Activated naive CD8-positive, alpha-beta T cell (primary cell): ENCODE results near the gene MYO10.

Experiments
- H3K27ac Mint-ChIP-seq: one replicate; pipeline ENCODE4 v1.8.0; 2021; ENCODE audit warnings: mixed read lengths
- H3K27me3 Mint-ChIP-seq: one replicate; pipeline ENCODE4 v1.8.0; 2021; ENCODE audit warnings: mixed read lengths
- H3K36me3 Mint-ChIP-seq: one replicate; pipeline ENCODE4 v1.8.0; 2021; ENCODE audit warnings: mixed read lengths
- H3K4me1 Mint-ChIP-seq: one replicate; pipeline ENCODE4 v1.8.0; 2021; ENCODE audit warnings: low read depth, mixed read lengths
- H3K4me3 Mint-ChIP-seq: one replicate; pipeline ENCODE4 v1.8.0; 2021; ENCODE audit warnings: mild to moderate bottlenecking, mixed read lengths
- H3K9me3 Mint-ChIP-seq: one replicate; pipeline ENCODE4 v1.8.0; 2021; ENCODE audit warnings: low read depth, mixed read lengths

Gene MYO10

GRCh38 chr5:16957304-16958196 lies 21.5 kb upstream of the MYO10 start:
- Mint-ChIP-seq H3K27ac (no peak overlapping the region), H3K36me3 (no peaks in the 10 kb centered on the region), H3K4me1 (no peaks in the 10 kb centered on the region), H3K9me3 (no peaks in the 10 kb centered on the region), H3K4me3 (no peak overlapping the region), H3K27me3 (no peaks in the 10 kb centered on the region)

- no peaks in the 10 kb centered on the region for H3K4me1 Mint-ChIP-seq
- H3K27ac Mint-ChIP-seq = no peak overlapping the region
- H3K36me3 Mint-ChIP-seq = no peaks in the 10 kb centered on the region
- no peaks in the 10 kb centered on the region for H3K27me3 Mint-ChIP-seq
- no peaks in the 10 kb centered on the region for H3K9me3 Mint-ChIP-seq
- H3K4me3 Mint-ChIP-seq = no peak overlapping the region
Measured at GRCh38 chr5:16953729-16954128, 17.6 kb upstream of the MYO10 start.

- Mint-ChIP-seq H3K36me3 (no peaks in the 10 kb centered on the region), H3K9me3 (peaks cover 3% of the 10 kb centered on the region), H3K27me3 (peaks cover 3% of the 10 kb centered on the region), H3K4me1 (no peaks in the 10 kb centered on the region), H3K4me3 (no peak overlapping the region), H3K27ac (no peak overlapping the region)
Measured at GRCh38 chr5:16952968-16953671, 17.0 kb upstream of the MYO10 start.

- Mint-ChIP-seq H3K27me3 (peaks cover 3% of the 10 kb centered on the region), H3K4me3 (no peak overlapping the region), H3K36me3 (peaks cover 2% of the 10 kb centered on the region), H3K4me1 (no peaks in the 10 kb centered on the region), H3K9me3 (peaks cover 12% of the 10 kb centered on the region), H3K27ac (no peak overlapping the region)
Measured at GRCh38 chr5:16946725-16947124, 10.6 kb upstream of the MYO10 start.

- peaks cover 12% of the 10 kb centered on the region for H3K9me3 Mint-ChIP-seq
- H3K4me3 Mint-ChIP-seq = no peak overlapping the region
- peaks cover 8% of the 10 kb centered on the region for H3K27me3 Mint-ChIP-seq
- peaks cover 2% of the 10 kb centered on the region for H3K36me3 Mint-ChIP-seq
- no peak overlapping the region for H3K27ac Mint-ChIP-seq
- no peaks in the 10 kb centered on the region for H3K4me1 Mint-ChIP-seq
Measured at GRCh38 chr5:16944816-16945562, 8.9 kb upstream of the MYO10 start.

- Mint-ChIP-seq H3K27ac (no peak overlapping the region), H3K4me3 (no peak overlapping the region), H3K9me3 (peaks cover 12% of the 10 kb centered on the region), H3K27me3 (peaks cover 9% of the 10 kb centered on the region), H3K4me1 (no peaks in the 10 kb centered on the region), H3K36me3 (peaks cover 2% of the 10 kb centered on the region)
Measured at GRCh38 chr5:16943846-16944678, 8.0 kb upstream of the MYO10 start.

GRCh38 chr5:16937503-16938161 lies 1.5 kb upstream of the MYO10 start:
- Mint-ChIP-seq H3K36me3 (no peaks in the 10 kb centered on the region), H3K4me3 (peak overlapping the region; percentile 79), H3K4me1 (peaks cover 14% of the 10 kb centered on the region), H3K9me3 (no peaks in the 10 kb centered on the region), H3K27ac (no peak overlapping the region), H3K27me3 (peaks cover 49% of the 10 kb centered on the region)

- no peaks in the 10 kb centered on the region for H3K9me3 Mint-ChIP-seq
- H3K27ac Mint-ChIP-seq = no peak overlapping the region
- H3K36me3 Mint-ChIP-seq = no peaks in the 10 kb centered on the region
- peaks cover 55% of the 10 kb centered on the region for H3K27me3 Mint-ChIP-seq
- H3K4me3 Mint-ChIP-seq = peak overlapping the region; percentile 79
- peaks cover 14% of the 10 kb centered on the region for H3K4me1 Mint-ChIP-seq
Measured at GRCh38 chr5:16936989-16937438, 926 bp upstream of the MYO10 start.

GRCh38 chr5:16935231-16936149 lies 598 bp downstream of the MYO10 start:
- H3K4me3 Mint-ChIP-seq = peak overlapping the region; percentile 79

GRCh38 chr5:16934677-16935153 lies 1.4 kb downstream of the MYO10 start:
- Mint-ChIP-seq H3K36me3 (no peaks in the 10 kb centered on the region), H3K27ac (no peak overlapping the region), H3K9me3 (no peaks in the 10 kb centered on the region), H3K4me3 (peak overlapping the region; percentile 79), H3K27me3 (peaks cover 60% of the 10 kb centered on the region), H3K4me1 (peaks cover 14% of the 10 kb centered on the region)

More at GRCh38 chr5:16935231-16936149, 598 bp downstream of the MYO10 start:
- H3K9me3 Mint-ChIP-seq = no peaks in the 10 kb centered on the region
- peaks cover 62% of the 10 kb centered on the region for H3K27me3 Mint-ChIP-seq
- no peak overlapping the region for H3K27ac Mint-ChIP-seq
- no peaks in the 10 kb centered on the region for H3K36me3 Mint-ChIP-seq
- peaks cover 14% of the 10 kb centered on the region for H3K4me1 Mint-ChIP-seq

GRCh38 chr5:16934123-16934522 lies 2.0 kb downstream of the MYO10 start:
- H3K27me3 Mint-ChIP-seq = peaks cover 60% of the 10 kb centered on the region
- no peak overlapping the region for H3K27ac Mint-ChIP-seq
- H3K4me1 Mint-ChIP-seq = peaks cover 14% of the 10 kb centered on the region
- no peaks in the 10 kb centered on the region for H3K36me3 Mint-ChIP-seq
- no peaks in the 10 kb centered on the region for H3K9me3 Mint-ChIP-seq
- no peak overlapping the region for H3K4me3 Mint-ChIP-seq

- peaks cover 56% of the 10 kb centered on the region for H3K27me3 Mint-ChIP-seq
- no peaks in the 10 kb centered on the region for H3K36me3 Mint-ChIP-seq
- no peaks in the 10 kb centered on the region for H3K9me3 Mint-ChIP-seq
- H3K4me3 Mint-ChIP-seq = no peak overlapping the region
- peaks cover 14% of the 10 kb centered on the region for H3K4me1 Mint-ChIP-seq
- H3K27ac Mint-ChIP-seq = no peak overlapping the region
Measured at GRCh38 chr5:16933337-16933736, 2.8 kb downstream of the MYO10 start.

GRCh38 chr5:16932401-16932800 lies 3.7 kb downstream of the MYO10 start:
- H3K27ac Mint-ChIP-seq = no peak overlapping the region

More at GRCh38 chr5:16932401-16932800, 3.7 kb downstream of the MYO10 start:
- peaks cover 47% of the 10 kb centered on the region for H3K27me3 Mint-ChIP-seq
- no peaks in the 10 kb centered on the region for H3K36me3 Mint-ChIP-seq
- H3K9me3 Mint-ChIP-seq = no peaks in the 10 kb centered on the region
- H3K4me1 Mint-ChIP-seq = peaks cover 14% of the 10 kb centered on the region
- H3K4me3 Mint-ChIP-seq = no peak overlapping the region
